ENCODE results near the gene SPAAR.

DNA sequence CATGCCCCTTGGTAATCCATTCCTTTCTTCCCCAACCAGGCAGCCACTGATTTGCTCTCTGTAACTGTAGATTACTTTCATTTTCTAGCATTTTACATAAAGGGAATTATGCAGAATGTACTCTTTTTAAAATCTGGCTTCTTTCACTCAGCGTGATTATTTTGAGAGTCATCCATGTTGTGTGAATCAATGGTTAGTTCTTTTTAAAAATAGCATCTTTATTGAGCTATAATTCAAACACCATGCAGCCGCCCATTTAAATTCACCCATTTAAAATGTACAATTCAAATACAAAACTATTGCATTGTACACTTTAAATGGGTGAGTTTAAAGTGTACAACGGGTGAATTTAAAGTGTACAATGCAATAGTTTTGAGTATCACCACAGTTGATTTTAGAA lies 36.8 kb upstream of the SPAAR start:
- TF ChIP-seq, protein P1, sequence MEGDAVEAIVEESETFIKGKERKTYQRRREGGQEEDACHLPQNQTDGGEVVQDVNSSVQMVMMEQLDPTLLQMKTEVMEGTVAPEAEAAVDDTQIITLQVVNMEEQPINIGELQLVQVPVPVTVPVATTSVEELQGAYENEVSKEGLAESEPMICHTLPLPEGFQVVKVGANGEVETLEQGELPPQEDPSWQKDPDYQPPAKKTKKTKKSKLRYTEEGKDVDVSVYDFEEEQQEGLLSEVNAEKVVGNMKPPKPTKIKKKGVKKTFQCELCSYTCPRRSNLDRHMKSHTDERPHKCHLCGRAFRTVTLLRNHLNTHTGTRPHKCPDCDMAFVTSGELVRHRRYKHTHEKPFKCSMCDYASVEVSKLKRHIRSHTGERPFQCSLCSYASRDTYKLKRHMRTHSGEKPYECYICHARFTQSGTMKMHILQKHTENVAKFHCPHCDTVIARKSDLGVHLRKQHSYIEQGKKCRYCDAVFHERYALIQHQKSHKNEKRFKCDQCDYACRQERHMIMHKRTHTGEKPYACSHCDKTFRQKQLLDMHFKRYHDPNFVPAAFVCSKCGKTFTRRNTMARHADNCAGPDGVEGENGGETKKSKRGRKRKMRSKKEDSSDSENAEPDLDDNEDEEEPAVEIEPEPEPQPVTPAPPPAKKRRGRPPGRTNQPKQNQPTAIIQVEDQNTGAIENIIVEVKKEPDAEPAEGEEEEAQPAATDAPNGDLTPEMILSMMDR (IDR thresholded peaks at IDR 0.05; ENCODE audit: borderline replicate concordance, extremely low read depth, low read length, poor library complexity, severe bottlenecking) = no peak
- TF ChIP-seq EZH2 (IDR thresholded peaks at IDR 0.05; ENCODE audit: borderline replicate concordance, low read depth, low read length, severe bottlenecking) = no peak
